Measurements from ENCODE around the gene MBTD1. TPM values are rescaled to one million over a fixed set of nuclear protein-coding genes. Genes with fewer than 3 reads are reported as not detected.
A peak's percentile ranks its signal among the peaks of the same experiment; 100 is the strongest.

The MBTD1 gene
- total and polyA plus RNA-seq, 2 donors = 5.9 to 60.1 TPM

GRCh38 chr17:51261024-51261963 is 1.4 kb upstream of the MBTD1 start:
- peak overlapping the region; percentile 75 for H3K4me3 ChIP-seq (ENCODE audit: low read depth, low read length)
- H3K4me1 ChIP-seq (ENCODE audit: insufficient read depth) = peaks cover 2% of the 10 kb centered on the region
- DNase-seq (ENCODE audit: extremely low spot score) = no peak
- peak overlapping the region; percentile 92 for H3K27ac ChIP-seq (ENCODE audit: low read depth)
- 11% methylated on average over 42 of the region's 42 CpGs for WGBS
- H3K36me3 ChIP-seq (ENCODE audit: insufficient read depth) = no peaks in the 10 kb centered on the region

GRCh38 chr17:51260237-51261023 is 581 bp upstream of the MBTD1 start, which contains the start of gene UTP18:
UTP18 (plus strand) TSS chr17:51260546; CDS start chr17:51260585, 39 bp downstream.
- H3K27ac ChIP-seq (ENCODE audit: low read depth) = peak within 1 kb of the TSS; percentile 92
- DNase-seq (ENCODE audit: extremely low spot score) = peak; percentile 95
- WGBS = under 1% methylated on average over 93 of the region's 93 CpGs
- H3K36me3 ChIP-seq (ENCODE audit: insufficient read depth) = peaks cover 1% of the 10 kb centered on the region
- H3K4me1 ChIP-seq (ENCODE audit: insufficient read depth) = peaks cover 2% of the 10 kb centered on the region
- H3K4me3 ChIP-seq (ENCODE audit: low read depth, low read length) = peak within 1 kb of the TSS; percentile 75

GRCh38 chr17:51258756-51259563 is 889 bp downstream of the MBTD1 start:
- DNase-seq (ENCODE audit: extremely low spot score) = no peak
- peaks cover 1% of the 10 kb centered on the region for H3K36me3 ChIP-seq (ENCODE audit: insufficient read depth)
- H3K4me1 ChIP-seq (ENCODE audit: insufficient read depth) = peaks cover 2% of the 10 kb centered on the region
- H3K4me3 ChIP-seq (ENCODE audit: low read depth, low read length) = peak overlapping the region; percentile 75
- WGBS = under 1% methylated on average over 18 of the region's 18 CpGs
- no peak overlapping the region for H3K27ac ChIP-seq (ENCODE audit: low read depth)

GRCh38 chr17:51257150-51258081 is 2.4 kb downstream of the MBTD1 start:
- Histone ChIP-seq H3K4me3 (ENCODE audit: low read depth, low read length) (no peak overlapping the region), H3K27ac (ENCODE audit: low read depth) (no peak overlapping the region), H3K4me1 (ENCODE audit: insufficient read depth) (peaks cover 2% of the 10 kb centered on the region), H3K36me3 (ENCODE audit: insufficient read depth) (peaks cover 1% of the 10 kb centered on the region)
- WGBS = 69% methylated on average over 3 of the region's 3 CpGs
- DNase-seq (ENCODE audit: extremely low spot score) = no peak

- Histone ChIP-seq H3K4me3 (ENCODE audit: low read depth, low read length) (no peak overlapping the region), H3K4me1 (ENCODE audit: insufficient read depth) (peaks cover 1% of the 10 kb centered on the region), H3K36me3 (ENCODE audit: insufficient read depth) (peaks cover 1% of the 10 kb centered on the region), H3K27ac (ENCODE audit: low read depth) (no peak overlapping the region)
- DNase-seq (ENCODE audit: extremely low spot score) = no peak
- 83% methylated on average over 3 of the region's 3 CpGs for WGBS
These were observed 3.7 kb downstream of the MBTD1 start for GRCh38 chr17:51256101-51256500.

- Histone ChIP-seq H3K4me3 (ENCODE audit: low read depth, low read length) (no peak overlapping the region), H3K4me1 (ENCODE audit: insufficient read depth) (peaks cover 1% of the 10 kb centered on the region)
- 87% methylated on average over 6 of the region's 6 CpGs for WGBS
These were observed 4.2 kb downstream of the MBTD1 start for GRCh38 chr17:51255673-51256072.

GRCh38 chr17:51251010-51251409 is 8.8 kb downstream of the MBTD1 start:
- Histone ChIP-seq H3K27ac (ENCODE audit: low read depth) (no peak overlapping the region), H3K36me3 (ENCODE audit: insufficient read depth) (no peaks in the 10 kb centered on the region), H3K4me3 (ENCODE audit: low read depth, low read length) (no peak overlapping the region), H3K4me1 (ENCODE audit: insufficient read depth) (no peaks in the 10 kb centered on the region)
- DNase-seq (ENCODE audit: extremely low spot score) = no peak

More at GRCh38 chr17:51255673-51256072, 4.2 kb downstream of the MBTD1 start:
- no peak for DNase-seq (ENCODE audit: extremely low spot score)
- H3K36me3 ChIP-seq (ENCODE audit: insufficient read depth) = peaks cover 1% of the 10 kb centered on the region
- H3K27ac ChIP-seq (ENCODE audit: low read depth) = no peak overlapping the region

GRCh38 chr17:51250314-51250840 is 9.5 kb downstream of the MBTD1 start:
- no peaks in the 10 kb centered on the region for H3K4me1 ChIP-seq (ENCODE audit: insufficient read depth)
- 98% methylated on average over 3 of the region's 3 CpGs for WGBS
- DNase-seq (ENCODE audit: extremely low spot score) = no peak
- no peak overlapping the region for H3K4me3 ChIP-seq (ENCODE audit: low read depth, low read length)
- no peak overlapping the region for H3K27ac ChIP-seq (ENCODE audit: low read depth)
- no peaks in the 10 kb centered on the region for H3K36me3 ChIP-seq (ENCODE audit: insufficient read depth)

GRCh38 chr17:51245535-51245934 is 14.3 kb downstream of the MBTD1 start:
- DNase-seq (ENCODE audit: extremely low spot score) = no peak
- 93% methylated on average over 1 of the region's 1 CpG for WGBS
- H3K36me3 ChIP-seq (ENCODE audit: insufficient read depth) = no peaks in the 10 kb centered on the region
- no peaks in the 10 kb centered on the region for H3K4me1 ChIP-seq (ENCODE audit: insufficient read depth)
- H3K4me3 ChIP-seq (ENCODE audit: low read depth, low read length) = no peak overlapping the region
- no peak overlapping the region for H3K27ac ChIP-seq (ENCODE audit: low read depth)

- WGBS = 81% methylated on average over 4 of the region's 4 CpGs
- H3K4me3 ChIP-seq (ENCODE audit: low read depth, low read length) = no peak overlapping the region
- no peaks in the 10 kb centered on the region for H3K4me1 ChIP-seq (ENCODE audit: insufficient read depth)
- H3K27ac ChIP-seq (ENCODE audit: low read depth) = no peak overlapping the region
- DNase-seq (ENCODE audit: extremely low spot score) = no peak
- no peaks in the 10 kb centered on the region for H3K36me3 ChIP-seq (ENCODE audit: insufficient read depth)
These were observed 15.8 kb downstream of the MBTD1 start for GRCh38 chr17:51244041-51244440.

GRCh38 chr17:51240275-51240674 is 19.6 kb downstream of the MBTD1 start:
- 89% methylated on average over 2 of the region's 2 CpGs for whole genome bisulfite sequencing
- Histone ChIP-seq H3K4me3 (ENCODE audit: low read depth, low read length) (no peak overlapping the region), H3K4me1 (ENCODE audit: insufficient read depth) (no peaks in the 10 kb centered on the region), H3K27ac (ENCODE audit: low read depth) (no peak overlapping the region), H3K36me3 (ENCODE audit: insufficient read depth) (no peaks in the 10 kb centered on the region)
- DNase-seq (ENCODE audit: extremely low spot score) = no peak

GRCh38 chr17:51238255-51238887 is 21.5 kb downstream of the MBTD1 start:
- no peaks in the 10 kb centered on the region for H3K4me1 ChIP-seq (ENCODE audit: insufficient read depth)
- 80% methylated on average over 6 of the region's 6 CpGs for WGBS

More at GRCh38 chr17:51238255-51238887, 21.5 kb downstream of the MBTD1 start:
- DNase-seq (ENCODE audit: extremely low spot score) = no peak
- H3K36me3 ChIP-seq (ENCODE audit: insufficient read depth) = no peaks in the 10 kb centered on the region
- no peak overlapping the region for H3K4me3 ChIP-seq (ENCODE audit: low read depth, low read length)
- no peak overlapping the region for H3K27ac ChIP-seq (ENCODE audit: low read depth)

Measured in urinary bladder (tissue), 4 donors.